Right hindlimb (tissue), 1 donor: Measurements from ENCODE around the gene AMOTL1.
"Not testable (repeated sequence)": the region's sequence is repeated elsewhere in the genome, so short reads cannot be mapped to it uniquely, and the experiment has no call there.

Experiments used
- DNase-seq: peaks from one replicate; pipeline ENCODE4 v3.0.0-alpha.2; 2018

Gene AMOTL1

DNA sequence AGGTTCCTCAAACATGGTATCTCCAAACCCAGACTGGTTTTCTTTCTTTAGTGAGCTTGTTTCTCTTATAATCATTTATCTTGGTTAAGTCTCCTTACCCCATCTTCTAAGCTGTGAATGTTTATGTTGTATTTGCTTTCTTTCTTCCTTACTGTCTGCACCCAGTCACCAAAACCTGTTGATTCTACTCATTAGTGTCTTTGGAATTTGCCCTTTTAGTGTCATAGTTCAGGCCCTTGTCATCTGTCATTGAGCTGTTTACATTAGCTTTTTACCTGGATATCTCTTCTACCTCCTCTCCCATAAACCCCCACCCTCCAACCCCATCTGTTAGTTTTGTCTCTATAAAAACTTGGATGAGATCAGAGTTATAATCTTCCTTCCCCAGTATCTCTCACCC, 59.9 kb downstream of the AMOTL1 start:
- DNase-seq, result no peak

DNA sequence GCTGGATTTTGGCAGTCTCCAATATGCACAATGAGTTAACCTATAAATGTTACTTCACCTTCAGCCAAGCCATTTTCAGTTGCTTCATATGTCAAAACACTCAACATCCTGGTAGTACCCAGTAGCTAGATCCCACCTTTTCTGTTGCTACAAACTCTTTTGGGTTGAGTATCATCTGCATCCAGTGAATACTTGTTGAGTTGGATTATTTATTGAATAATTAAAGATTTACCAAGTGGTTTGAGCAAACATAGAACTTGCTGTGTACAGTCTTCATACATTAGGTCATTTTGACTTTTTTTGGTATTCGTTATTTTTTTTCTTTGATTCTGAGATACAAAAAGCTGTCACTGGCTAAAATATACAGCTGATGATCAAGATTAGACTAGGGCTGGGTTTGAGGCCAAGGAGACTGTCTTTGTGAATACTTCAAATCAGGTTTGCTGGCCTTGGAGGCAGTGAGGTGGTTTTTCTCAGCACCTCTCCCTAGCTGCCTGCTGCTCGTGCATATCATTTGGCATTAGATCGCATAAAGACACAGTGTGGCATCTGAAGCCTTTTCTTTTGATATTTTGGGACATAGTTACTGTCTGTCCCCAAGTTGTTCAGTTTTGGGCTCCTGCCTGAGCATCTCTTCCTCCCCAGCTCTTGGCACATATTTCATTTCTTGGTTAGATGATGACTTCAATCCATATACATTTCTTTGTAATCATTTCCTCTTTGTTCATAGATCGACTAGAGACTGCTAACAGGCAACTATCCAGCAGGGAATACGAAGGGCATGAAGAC, 62.8 kb downstream of the AMOTL1 start:
- DNase-seq, result no peak

DNA sequence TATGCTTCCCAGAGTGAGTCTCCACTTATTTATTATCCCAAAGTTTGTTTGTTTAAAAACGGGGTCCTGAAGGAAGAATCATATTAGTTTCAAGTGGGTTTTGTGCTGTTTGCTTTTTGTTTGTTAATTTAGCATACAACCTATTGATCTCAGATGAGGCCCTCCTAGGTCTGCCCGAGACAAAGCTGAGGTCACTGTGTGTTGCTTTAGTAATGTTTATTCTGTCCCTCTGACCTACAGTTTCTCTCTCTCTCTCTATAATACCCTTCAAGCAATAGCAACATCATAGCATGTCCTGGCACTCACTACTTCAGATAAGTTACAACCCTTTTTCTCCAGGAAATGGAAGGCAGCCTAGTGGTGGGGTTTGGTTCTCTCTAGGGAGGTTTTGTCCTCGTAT, 63.4 kb downstream of the AMOTL1 start:
- DNase-seq, result no peak

DNA sequence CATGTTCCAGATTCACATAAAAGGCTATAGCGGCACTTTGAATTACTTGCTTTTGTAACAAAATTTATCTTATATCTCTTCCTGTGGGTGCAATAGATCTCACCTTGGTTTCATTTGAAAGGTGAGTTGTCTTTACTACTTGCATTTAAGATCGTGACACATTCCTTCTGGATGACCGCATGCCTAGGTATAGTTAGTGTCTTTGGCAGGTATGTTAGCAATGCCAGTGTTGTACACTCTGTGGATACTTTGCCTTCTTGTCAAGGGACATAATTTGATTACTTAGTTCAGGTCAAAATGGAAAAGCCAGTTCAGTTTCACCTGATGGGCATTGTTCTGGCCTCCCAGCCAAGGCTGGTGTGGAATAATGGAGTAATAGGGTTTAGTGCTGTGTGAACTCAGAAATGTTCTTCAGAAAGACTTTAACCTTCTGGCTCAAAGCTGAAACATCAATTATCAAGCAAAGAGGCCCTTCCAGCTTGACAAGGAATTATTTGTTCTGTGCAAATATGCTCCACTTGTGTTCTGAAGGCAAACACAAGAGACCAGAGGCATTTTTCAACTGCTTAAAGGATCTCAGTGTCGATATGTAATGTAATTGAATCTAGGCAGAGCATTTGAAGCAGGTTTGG, 64.6 kb downstream of the AMOTL1 start:
- no peak for DNase-seq

DNA sequence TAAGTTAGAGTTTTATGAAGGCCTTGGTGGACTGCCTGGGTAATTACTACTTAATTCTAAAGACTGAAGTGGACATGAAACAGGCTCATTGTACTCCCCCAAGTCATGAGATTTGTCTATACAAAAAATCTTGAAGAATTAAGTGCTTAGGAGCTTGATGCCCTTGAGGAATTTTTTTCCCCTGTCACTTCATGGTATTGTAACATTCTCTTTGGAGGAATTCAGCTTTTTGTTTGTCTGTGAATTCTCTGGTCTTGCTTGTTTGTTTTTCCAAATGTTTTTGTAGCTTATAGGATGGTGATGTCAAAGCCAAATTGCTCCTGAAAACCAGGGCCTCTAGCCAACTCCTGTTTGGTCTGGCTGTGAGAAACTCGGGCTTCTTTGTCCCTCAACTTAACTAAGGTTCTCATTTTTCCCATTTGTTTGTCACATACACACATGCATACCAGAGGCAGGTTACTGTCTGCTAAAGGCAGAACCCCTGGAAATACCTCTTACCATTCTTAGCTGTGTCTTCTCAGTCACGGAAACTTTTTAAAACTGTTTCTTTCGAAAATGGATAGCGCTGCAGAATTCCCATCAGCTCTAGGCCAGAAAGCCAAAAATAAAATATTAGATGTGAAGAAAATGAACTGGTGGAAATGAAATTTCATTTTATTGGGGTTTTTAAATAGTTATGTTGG, 66.9 kb downstream of the AMOTL1 start:
- no peak for DNase-seq

DNA sequence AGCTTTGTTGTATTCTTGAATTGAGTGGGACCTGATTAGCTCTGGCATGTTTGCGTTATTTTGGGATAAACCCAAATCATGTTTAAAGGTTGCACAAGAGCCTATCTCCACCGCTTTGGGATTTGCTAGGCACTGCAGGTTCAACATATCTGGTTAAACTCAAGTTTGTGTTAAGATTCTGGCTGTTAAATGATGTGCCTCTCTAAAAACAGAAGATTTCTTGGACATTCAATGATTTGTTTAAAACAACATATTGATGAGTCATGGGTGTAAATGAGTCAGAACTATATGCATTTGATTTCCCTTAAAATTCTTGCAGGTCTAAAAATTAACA, 67.4 kb downstream of the AMOTL1 start:
- no peak for DNase-seq

DNA sequence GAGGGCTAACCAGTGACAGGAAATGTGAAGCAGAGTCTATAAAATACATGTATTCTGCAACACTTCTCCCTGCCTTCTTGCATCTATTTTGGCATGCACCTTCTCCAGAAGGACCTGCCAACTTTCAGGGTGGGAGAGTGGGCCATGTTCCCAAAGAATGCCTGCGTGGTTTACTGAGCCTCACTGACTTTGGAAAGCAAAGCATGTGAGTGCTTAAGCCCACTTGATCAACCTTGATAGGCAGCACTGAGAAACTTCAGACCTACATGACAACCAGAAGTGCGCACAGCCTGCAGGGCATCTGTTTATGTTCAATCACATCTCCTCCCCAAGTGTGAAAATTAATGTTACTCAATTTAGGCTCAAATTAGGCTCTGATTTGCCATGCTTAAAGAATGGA, 69.2 kb downstream of the AMOTL1 start:
- no peak for DNase-seq

DNA sequence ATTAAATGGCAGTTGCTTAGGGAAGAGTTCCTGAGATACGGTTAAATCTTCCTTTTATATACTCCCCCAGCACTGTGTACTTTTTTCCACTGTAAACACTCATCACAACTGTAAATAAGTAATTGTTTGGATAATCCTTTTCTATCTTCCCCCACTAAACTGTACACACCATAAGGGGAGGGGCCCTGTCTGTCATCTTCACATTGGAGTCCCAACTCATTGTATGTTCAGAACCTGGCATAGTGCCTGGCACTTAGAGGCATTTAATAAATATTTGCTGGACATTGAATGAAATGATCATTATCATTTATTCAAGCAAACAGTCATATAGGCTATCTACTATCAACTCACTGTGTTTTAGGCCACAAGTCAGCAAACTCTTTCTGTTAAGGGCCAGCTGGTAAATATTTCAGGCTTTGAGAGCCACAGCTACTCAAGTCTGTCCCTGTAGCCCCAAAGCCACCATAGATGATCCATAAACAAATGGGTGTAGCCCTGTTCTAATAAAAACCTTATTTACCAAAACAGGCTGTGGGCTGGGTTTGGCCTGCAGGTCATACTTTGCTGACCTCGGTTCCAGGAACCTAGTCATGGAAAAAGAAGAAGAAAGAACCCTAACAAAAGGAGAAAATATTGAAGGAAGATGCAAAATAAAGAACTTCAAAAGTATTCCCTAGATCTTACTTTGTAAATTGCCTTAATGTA, 70.0 kb downstream of the AMOTL1 start:
- DNase-seq, result no peak

DNA sequence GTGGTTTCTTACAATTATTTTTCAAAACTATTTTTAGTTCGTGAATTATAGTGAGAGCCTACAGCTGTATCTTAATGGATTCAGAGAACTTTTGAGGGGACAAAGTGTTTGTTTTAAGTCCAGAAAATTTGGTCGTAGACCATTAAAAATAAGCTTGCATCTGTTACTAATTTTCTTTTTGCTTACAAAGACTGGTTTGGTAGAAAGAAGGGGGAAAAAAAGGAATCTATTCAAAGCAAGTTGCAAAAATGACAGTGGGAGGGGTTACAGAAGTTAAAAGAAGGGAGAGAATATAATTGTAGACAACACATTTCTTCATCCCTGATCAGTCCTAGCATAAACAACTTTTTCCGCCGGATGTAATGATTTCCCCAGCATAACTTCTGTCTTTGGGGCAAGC, 72.1 kb downstream of the AMOTL1 start:
- no peak for DNase-seq

DNA sequence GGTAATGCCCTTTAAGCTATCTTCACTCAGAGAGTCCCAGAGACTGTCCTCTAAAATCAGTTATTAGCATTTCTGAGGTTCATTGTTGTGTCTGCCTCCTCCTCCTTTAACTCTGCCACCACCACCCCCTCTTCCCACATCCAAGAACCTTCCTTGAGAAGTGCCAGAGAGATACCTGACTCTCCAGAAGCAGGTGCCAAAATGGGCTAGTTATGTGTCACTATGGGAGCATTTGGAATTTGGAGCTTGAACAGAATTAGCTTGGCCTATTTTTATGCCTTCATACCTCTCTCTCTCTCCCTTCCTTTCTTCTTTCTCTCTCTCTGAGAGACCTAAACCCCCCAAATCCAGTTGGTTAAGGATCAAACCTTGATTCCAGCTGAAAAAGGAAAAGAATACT, 75.9 kb downstream of the AMOTL1 start:
- DNase-seq, result no peak

DNA sequence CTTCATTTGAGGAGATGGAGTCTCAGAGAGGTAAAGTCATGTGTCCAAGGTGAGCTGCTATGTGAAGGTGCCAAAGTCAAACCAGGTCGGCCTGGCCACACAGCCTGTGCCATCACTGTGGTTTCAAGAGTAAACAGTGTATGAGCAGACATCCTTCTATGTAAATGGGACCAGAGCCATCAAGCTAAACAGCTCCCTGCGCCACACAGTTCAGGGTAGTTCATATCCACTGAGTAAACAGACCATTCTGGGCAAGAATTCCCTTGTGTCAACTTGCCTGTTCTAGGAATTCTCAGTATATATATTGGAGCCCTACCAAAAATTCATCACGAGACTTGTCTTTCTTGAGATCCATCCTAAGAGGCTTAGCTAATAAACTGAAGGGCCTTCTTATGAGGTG, 77.5 kb downstream of the AMOTL1 start:
- no peak for DNase-seq

DNA sequence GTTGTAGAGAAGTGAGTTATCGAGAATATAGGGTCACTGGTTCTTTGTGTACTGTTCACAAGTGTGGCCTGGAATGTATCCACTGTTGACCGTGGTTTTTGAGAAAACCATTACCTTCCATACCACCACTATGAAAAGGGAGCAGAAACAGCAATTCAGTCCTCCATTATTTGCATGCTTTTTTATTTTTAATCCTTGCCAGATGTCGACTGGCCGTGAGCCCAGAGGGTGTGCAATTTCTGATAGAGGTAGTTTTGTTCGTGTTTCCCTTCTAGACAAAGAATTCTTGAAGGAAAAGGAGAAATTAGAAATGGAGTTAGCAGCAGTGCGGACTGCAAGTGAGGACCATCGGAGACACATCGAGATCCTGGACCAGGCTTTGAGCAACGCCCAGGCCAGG, 81.7 kb downstream of the AMOTL1 start:
- peak; percentile 62 for DNase-seq

DNA sequence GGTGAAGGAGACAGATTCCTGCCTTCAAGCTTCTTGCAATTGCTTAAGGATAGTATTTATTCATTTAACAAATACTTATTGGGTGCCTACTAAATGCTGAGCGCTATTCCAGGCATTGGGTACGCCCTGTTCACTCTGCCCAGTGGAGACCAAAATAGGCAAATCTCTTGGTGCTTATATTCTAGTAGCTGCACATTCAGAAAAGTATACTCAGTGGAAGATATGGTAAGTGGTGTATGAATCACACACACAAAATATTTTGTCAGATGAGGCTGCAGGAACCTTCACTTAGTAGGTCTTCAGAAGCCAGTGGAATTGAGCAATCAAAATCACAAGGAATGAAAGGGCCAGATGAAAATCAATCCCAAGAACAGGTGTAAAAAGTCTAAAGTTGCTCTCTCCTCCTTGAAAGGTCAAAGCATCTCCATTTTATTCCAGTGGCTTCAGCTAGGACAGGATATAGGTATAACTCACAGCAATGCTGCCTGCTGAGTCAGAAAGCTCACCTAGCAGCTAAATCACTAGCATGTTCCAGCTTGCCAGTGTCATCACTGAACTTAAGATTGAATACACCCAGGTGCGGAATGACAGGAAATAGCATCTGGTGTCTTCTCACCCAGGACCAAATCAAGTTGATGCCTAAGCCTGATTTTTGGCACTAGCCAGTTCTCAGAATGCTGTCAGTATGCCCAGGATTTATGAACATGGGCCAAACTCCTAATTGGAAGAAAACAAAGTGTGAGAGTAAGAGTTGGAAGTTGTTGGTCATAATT, 83.9 kb downstream of the AMOTL1 start:
- DNase-seq, result no peak

DNA sequence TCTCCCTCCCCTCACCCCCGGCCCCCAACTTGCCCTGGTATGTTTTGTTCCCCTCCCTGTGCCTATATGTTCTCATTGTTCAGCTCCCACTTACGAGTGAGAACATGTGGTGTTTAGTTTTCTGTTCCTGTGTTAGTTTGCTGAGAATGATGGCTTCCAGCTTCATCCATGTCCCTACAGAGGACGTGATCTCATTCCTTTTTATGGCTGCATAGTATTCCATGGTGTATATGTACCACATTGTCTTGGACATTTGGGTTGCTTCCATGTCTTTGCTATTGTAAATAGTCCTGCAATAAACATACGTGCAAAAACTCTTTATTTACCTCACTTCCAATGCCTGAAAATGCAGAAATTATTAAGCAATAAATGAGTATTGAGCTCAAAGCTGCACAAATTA, 85.1 kb downstream of the AMOTL1 start:
- DNase-seq, result not testable (repeated sequence)

DNA sequence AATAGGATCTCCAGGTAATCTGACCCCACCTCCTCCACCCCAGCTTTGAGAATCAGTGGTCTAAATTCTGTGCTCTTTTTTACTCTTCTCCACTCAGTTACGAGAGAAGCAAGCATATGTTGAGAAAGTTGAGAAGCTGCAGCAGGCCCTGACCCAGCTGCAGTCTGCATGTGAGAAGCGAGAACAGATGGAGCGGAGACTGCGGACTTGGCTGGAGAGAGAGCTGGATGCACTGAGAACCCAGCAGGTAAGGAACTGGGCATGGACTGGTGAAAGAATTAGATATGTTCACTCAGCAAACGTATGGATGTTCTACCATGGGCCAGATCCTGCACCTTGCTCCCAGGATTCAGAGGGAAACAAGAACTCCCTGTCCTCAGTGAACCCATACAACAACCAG, 85.7 kb downstream of the AMOTL1 start:
- no peak for DNase-seq

DNA sequence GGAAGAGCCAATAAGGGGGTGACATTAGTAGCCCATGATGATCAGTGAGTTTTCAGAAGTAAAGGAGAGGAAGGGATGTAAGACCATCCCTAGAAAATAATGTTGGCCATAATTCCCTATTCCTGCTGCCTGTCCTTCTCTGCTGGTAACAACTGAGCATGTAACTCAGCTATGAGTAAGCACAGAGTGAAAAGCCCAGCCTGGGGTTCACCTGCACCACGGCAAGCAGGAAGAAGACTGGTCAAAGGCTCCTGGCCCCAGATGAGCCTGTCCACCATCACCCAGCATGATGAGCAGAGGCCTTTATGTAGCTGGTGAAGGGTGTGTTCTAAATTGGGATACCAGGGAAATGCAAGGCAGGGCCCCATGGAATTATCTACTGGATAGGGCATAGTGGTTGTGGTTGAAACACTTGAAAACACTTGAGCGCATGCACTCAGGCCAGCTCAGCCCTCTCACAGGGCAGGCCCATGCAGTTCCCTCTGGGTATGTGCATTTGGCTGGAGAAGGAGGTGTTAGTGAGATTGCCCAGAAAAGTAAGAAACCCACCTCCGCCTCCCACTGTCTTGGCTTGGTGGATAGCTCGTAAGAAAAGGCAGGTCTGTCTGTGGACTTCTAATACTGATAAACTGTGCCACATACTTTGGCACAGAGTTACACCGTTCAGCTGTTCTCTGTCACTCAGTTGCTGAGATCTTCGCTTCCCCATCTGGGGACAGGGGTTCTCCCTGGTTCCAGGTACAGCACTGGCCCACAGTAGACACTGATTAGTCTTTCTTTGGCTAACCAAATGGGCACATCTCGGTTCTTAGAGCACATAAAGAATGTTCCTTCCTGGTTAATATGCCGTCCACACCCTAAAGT, 86.8 kb downstream of the AMOTL1 start:
- DNase-seq, result no peak

DNA sequence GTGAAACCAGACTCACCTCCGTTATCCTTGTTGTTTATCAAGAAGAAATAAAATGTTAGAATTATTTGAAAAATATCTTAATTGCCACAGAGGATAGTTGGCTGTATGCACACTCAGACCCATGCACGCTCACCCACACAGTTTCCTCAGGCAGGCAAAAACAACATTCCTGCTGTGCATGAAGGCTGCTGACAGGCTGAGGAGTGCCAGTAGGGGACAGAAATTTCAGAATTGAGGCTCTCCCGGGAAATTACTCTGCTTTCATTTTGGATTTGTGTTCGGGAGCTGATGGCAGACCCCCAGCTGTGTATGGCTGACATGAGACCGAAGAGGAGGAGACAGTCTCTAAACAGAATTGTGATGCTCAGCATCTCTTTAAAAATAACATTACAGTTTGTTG, 87.5 kb downstream of the AMOTL1 start:
- DNase-seq, result no peak

DNA sequence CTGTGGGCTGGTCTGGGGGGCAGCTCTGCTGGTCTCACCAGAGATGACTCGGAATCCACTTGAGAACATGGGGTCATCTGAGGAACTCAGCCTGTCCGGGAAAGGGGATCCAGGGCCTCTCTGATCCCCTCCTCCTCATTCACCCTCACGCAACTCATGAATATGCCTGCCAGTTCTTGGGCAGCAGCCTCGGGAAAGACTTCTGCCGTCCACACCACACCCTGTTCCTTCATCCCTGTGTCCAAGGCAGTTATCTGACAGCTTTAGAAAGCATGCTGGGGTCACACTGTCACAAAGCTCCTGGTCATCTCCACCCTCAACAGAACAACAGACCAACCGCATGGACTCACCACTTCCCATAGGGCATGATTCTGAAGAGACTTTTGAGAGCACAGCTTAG, 88.3 kb downstream of the AMOTL1 start:
- no peak for DNase-seq

DNA sequence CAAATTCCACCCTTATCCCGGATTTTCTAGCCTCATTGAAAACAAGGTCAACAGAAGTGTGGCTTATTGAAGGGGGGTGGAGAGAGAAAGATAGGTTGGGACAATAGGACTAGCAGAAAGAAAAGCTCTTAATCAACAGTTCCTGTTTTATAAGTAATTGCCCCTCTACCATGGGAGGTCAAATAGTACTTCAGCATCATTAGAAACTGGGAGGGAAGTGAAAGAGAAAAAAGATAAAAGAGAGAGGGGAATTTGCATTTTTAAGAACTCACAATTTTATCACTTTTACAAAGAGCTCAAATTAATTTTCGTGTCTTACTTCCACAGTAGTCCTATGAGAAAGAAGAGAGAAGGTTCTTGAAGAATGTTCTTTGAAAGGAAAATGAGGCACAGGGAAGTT, 89.2 kb downstream of the AMOTL1 start:
- no peak for DNase-seq

DNA sequence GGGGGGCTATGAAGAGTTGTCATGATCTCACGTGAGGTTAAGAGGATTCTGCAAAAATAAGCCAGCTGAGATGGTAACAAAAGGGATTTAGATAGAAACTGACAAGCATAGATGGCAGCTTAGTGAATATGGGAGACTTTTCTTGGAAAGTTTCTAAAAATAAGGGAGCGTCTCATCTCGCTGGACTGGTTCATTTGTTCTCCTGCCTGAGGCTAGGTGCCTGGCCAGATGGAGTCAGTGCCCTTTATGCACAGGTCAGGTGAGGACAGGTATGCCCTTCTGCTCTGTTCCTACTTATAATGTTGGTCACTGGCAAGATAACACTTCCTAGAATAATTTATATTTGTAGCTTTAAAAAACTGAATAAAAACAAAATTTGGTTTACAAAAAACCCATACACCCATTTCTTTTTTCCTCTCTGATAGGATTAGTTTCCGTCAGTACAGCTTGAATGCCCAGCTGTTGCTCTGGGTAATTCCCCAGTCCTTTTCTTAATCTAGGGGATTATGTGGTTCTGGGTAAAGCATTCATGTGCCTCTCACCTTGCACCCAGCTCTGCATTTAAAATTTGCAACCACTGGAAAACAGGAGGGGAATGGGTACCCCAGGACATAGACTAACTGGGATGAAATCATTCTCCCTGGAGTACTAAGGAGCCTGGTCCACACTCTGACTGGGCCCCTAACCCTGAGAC, 90.0 kb downstream of the AMOTL1 start:
- DNase-seq, result no peak

DNA sequence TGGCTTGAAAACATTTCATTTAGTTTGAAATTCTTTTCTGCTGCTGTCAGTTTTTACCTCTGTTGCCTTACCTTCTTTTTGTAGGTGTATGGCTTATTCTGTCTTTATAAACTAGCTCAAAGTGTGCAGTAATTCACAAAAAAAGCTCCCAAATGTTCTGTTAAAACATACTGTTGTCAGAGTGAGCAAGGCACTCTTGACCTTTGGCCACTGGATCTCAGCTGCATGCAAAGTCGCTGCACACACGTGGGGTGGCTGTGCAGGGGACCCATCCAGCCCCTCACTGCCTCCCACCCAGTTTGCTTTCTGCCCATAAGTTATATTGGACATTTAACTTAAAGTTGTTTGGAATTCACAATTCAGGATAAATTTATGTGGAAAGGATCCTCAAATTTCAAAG, 92.2 kb downstream of the AMOTL1 start:
- DNase-seq, result no peak
